ENCODE data around the gene CELF5. TPM values are rescaled to one million over a fixed set of nuclear protein-coding genes. Genes with fewer than 3 reads are reported as not detected.

The CELF5 gene
- total RNA-seq, 4 donors from 2014 or later: 0.28 to 0.73 TPM; not detected in 2

GRCh38 chr19:3304871-3305423 is 80.5 kb downstream of the CELF5 start:
- Histone ChIP-seq H3K36me3 (no peaks in the 10 kb centered on the region), H3K27me3 (peaks cover 0 to 22% of the 10 kb centered on the region in 2 donors), H3K4me1 (no peaks in the 10 kb centered on the region), H3K9me3 (no peaks in the 10 kb centered on the region), H3K4me3 (no peak overlapping the region), H3K27ac (no peak overlapping the region)
- intact Hi-C loops (cut with DNase I; ENCODE audit: low total_unique reads): no loop called here
- peak; percentile 66 to 78 for DNase-seq
- TF ChIP-seq CTCF (IDR thresholded peaks at IDR 0.05): peak; percentile 82 to 89 (median 85)
- TF ChIP-seq POLR2A (IDR thresholded peaks at IDR 0.05): no peak

- intact Hi-C loops (cut with DNase I; ENCODE audit: low total_unique reads): no loop called here
- no peak for TF ChIP-seq CTCF (IDR thresholded peaks at IDR 0.05)
- no peak for TF ChIP-seq POLR2A (IDR thresholded peaks at IDR 0.05)
- Histone ChIP-seq H3K27ac (no peak overlapping the region), H3K4me3 (no peak overlapping the region), H3K9me3 (no peaks in the 10 kb centered on the region), H3K4me1 (no peaks in the 10 kb centered on the region), H3K36me3 (no peaks in the 10 kb centered on the region), H3K27me3 (peaks cover 8 to 22% of the 10 kb centered on the region in 2 donors)
- DNase-seq: no peak
These were observed 85.3 kb downstream of the CELF5 start for GRCh38 chr19:3309724-3310123.

DNA sequence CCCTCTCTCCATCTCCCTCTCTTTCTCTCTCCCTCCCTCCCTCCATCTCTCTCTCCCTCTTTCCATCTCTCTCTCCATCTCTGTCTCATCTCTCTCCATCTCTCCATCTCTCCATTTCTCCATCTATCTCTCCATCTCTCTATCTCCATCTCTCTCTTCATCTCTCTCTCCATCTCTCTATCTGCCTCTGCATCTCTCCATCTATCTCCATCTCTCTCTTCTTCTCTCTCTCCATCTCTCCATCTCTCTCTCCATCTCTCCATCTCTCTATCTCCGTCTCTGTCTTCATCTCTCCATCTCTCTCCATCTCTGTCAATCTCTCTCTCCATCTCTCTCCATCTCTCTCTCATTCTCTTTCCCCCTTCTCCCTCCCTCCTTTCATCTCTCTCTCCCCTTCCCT is 85.8 kb downstream of the CELF5 start:
- no peak for DNase-seq
- H3K36me3 ChIP-seq: no peaks in the 10 kb centered on the region
- H3K4me3 ChIP-seq: no peak overlapping the region
- no peak overlapping the region for H3K27ac ChIP-seq
- H3K4me1 ChIP-seq: no peaks in the 10 kb centered on the region
- H3K9me3 ChIP-seq: no peaks in the 10 kb centered on the region
- no peak for TF ChIP-seq POLR2A (IDR thresholded peaks at IDR 0.05)
- intact Hi-C loops (cut with DNase I; ENCODE audit: low total_unique reads): no loop called here
- peaks cover 8 to 22% of the 10 kb centered on the region in 2 donors for H3K27me3 ChIP-seq

GRCh38 chr19:3310711-3311110 is 86.2 kb downstream of the CELF5 start:
- intact Hi-C loops (cut with DNase I; ENCODE audit: low total_unique reads): no loop called here
- Histone ChIP-seq H3K4me3 (no peak overlapping the region), H3K27ac (no peak overlapping the region), H3K9me3 (no peaks in the 10 kb centered on the region), H3K27me3 (peaks cover 8 to 22% of the 10 kb centered on the region in 2 donors), H3K4me1 (no peaks in the 10 kb centered on the region), H3K36me3 (no peaks in the 10 kb centered on the region)
- TF ChIP-seq POLR2A (IDR thresholded peaks at IDR 0.05) (no peak), CTCF (IDR thresholded peaks at IDR 0.05) (no peak)
- no peak for DNase-seq

GRCh38 chr19:3313199-3313575 is 88.7 kb downstream of the CELF5 start:
- Histone ChIP-seq H3K4me3 (no peak overlapping the region), H3K27me3 (peaks cover 8 to 14% of the 10 kb centered on the region in 2 donors), H3K27ac (no peak overlapping the region), H3K36me3 (no peaks in the 10 kb centered on the region), H3K4me1 (no peaks in the 10 kb centered on the region), H3K9me3 (no peaks in the 10 kb centered on the region)
- DNase-seq: no peak
- intact Hi-C loops (cut with DNase I; ENCODE audit: low total_unique reads): no loop called here
- TF ChIP-seq CTCF (IDR thresholded peaks at IDR 0.05) (no peak), POLR2A (IDR thresholded peaks at IDR 0.05) (no peak)
